MCF 10A (cell line): ENCODE data around the gene HMOX2. TPM values are rescaled to one million over a fixed set of nuclear protein-coding genes. Genes with fewer than 3 reads are reported as not detected.
A peak's percentile ranks its signal among the peaks of the same experiment; 100 is the strongest.

Experiments
- BruUV-seq: library from RNA; stranded (reverse); fragments of 400-500 nt; replicated peaks from 2 replicates; lab custom pipeline; 2021; lab: Mats Ljungman, UMichigan
- CTCF ChIA-PET: fragments of 300-600 bp; sonication (Branson Sonifier 250); formaldehyde crosslinking; extraction: SDS; loops from one replicate; lab custom pipeline; 2021; ENCODE audit warnings: antibody characterized with exemption, inconsistent platforms; lab: Yijun Ruan, JAX
- POLR2A ChIA-PET: fragments of 300-600, 350-650 bp; sonication (Branson Sonifier 250); formaldehyde crosslinking; extraction: SDS; loops from one replicate; lab custom pipeline; 2020; ENCODE audit warnings: antibody characterized with exemption, inconsistent platforms; lab: Yijun Ruan, JAX
- DNase-seq: peaks from one replicate; pipeline ENCODE4 v3.0.0-alpha.2; 2018; ENCODE audit not compliant: unreplicated experiment
- H3K27ac Mint-ChIP-seq: one replicate; pipeline ENCODE4 v1.8.0; 2022; ENCODE audit warnings: mild to moderate bottlenecking, low read depth, mixed read lengths; ENCODE audit not compliant: unreplicated experiment
- H3K27me3 Mint-ChIP-seq: one replicate; pipeline ENCODE4 v1.8.0; 2022; ENCODE audit warnings: mixed read lengths; ENCODE audit not compliant: insufficient read depth, unreplicated experiment
- H3K36me3 Mint-ChIP-seq: one replicate; pipeline ENCODE4 v1.8.0; 2022; ENCODE audit warnings: mild to moderate bottlenecking, moderate library complexity, mixed read lengths; ENCODE audit not compliant: insufficient read depth, unreplicated experiment
- H3K4me1 Mint-ChIP-seq: one replicate; pipeline ENCODE4 v1.8.0; 2022; ENCODE audit warnings: mixed read lengths; ENCODE audit not compliant: insufficient read depth, unreplicated experiment
- H3K4me3 Mint-ChIP-seq: one replicate; pipeline ENCODE4 v1.8.0; 2022; ENCODE audit warnings: mild to moderate bottlenecking, moderate library complexity, mixed read lengths; ENCODE audit not compliant: unreplicated experiment
- H3K9me3 Mint-ChIP-seq: one replicate; pipeline ENCODE4 v1.8.0; 2022; ENCODE audit warnings: mixed read lengths; ENCODE audit not compliant: unreplicated experiment
- CTCF ChIP-seq: fragments of 200-600 bp; IDR thresholded peaks from one replicate; pipeline ENCODE4 v1.8.0; 2022; ENCODE audit warnings: antibody characterized with exemption, mild to moderate bottlenecking; ENCODE audit not compliant: unreplicated experiment
- intact Hi-C: fragments of 100-400 bp; cut with micrococcal nuclease; formaldehyde crosslinking; loops from 2 replicates; pipeline ENCODE4 v1.14.1; 2022
- total RNA-seq: library from RNA; stranded (reverse); gene quantifications from 2 replicates; pipeline ENCODE4 v1.2.3, GENCODE V29; 2022

Gene HMOX2
- total RNA-seq, 1 experiment from 2014 or later: 65.6 TPM

- Mint-ChIP-seq H3K9me3 (no peaks in the 10 kb centered on the region), H3K27me3 (no peaks in the 10 kb centered on the region), H3K36me3 (no peaks in the 10 kb centered on the region), H3K27ac (no peak overlapping the region), H3K4me3 (no peak overlapping the region), H3K4me1 (peaks cover 8% of the 10 kb centered on the region)
- no TSS peak for BruUV-seq
- intact Hi-C loops: no loop called here
- ChIA-PET CTCF (interaction anchor here (0.6 to 2.1 kb wide), 5 partner anchors 8 to 105 kb away, joined by 3 to 10 read pairs (median 4); no protein-coding TSS in a partner anchor), POLR2A (no interaction called here)
- no peak for DNase-seq
- no peak for TF ChIP-seq CTCF
These were observed 49.6 kb downstream of the HMOX2 start for GRCh38 chr16:4525634-4526277.

- Mint-ChIP-seq H3K27ac (no peak overlapping the region), H3K4me1 (peaks cover 8% of the 10 kb centered on the region), H3K27me3 (no peaks in the 10 kb centered on the region), H3K4me3 (no peak overlapping the region), H3K36me3 (peaks cover 3% of the 10 kb centered on the region), H3K9me3 (no peaks in the 10 kb centered on the region)
- POLR2A ChIA-PET: no interaction called here
- CTCF ChIA-PET: interaction anchor here (0.5 to 1.2 kb wide), 6 partner anchors 11 to 97 kb away, joined by 3 to 7 read pairs (median 4); no protein-coding TSS in a partner anchor
- DNase-seq: no peak
- peak; percentile 4 for TF ChIP-seq CTCF
- no TSS peak for BruUV-seq
- intact Hi-C loops: no loop called here
These were observed 53.2 kb downstream of the HMOX2 start for GRCh38 chr16:4529085-4530060.

- DNase-seq: no peak
- intact Hi-C loops: no loop called here
- Mint-ChIP-seq H3K4me1 (peaks cover 8% of the 10 kb centered on the region), H3K36me3 (peaks cover 6% of the 10 kb centered on the region), H3K4me3 (no peak overlapping the region), H3K27me3 (no peaks in the 10 kb centered on the region), H3K27ac (no peak overlapping the region), H3K9me3 (no peaks in the 10 kb centered on the region)
- no TSS peak for BruUV-seq
- no peak for TF ChIP-seq CTCF
- ChIA-PET CTCF (interaction anchor here (1.1 to 1.6 kb wide), 2 partner anchors 9 to 14 kb away, joined by 4 read pairs; no protein-coding TSS in a partner anchor), POLR2A (no interaction called here)
These were observed 55.6 kb downstream of the HMOX2 start for GRCh38 chr16:4531811-4532210.

GRCh38 chr16:4532238-4532637 lies 56.0 kb downstream of the HMOX2 start:
- DNase-seq: no peak
- CTCF ChIA-PET: interaction anchor here (0.6 to 1.6 kb wide), 4 partner anchors 10 to 424 kb away, joined by 3 to 4 read pairs (median 4); no protein-coding TSS in a partner anchor
- H3K27ac Mint-ChIP-seq: no peak overlapping the region
- TF ChIP-seq CTCF: no peak
- intact Hi-C loops: no loop called here
- H3K9me3 Mint-ChIP-seq: no peaks in the 10 kb centered on the region
- BruUV-seq: no TSS peak
- H3K36me3 Mint-ChIP-seq: peaks cover 6% of the 10 kb centered on the region
- H3K4me1 Mint-ChIP-seq: peaks cover 8% of the 10 kb centered on the region
- POLR2A ChIA-PET: no interaction called here
- H3K4me3 Mint-ChIP-seq: no peak overlapping the region
- no peaks in the 10 kb centered on the region for H3K27me3 Mint-ChIP-seq
